Neural crest cell (in vitro differentiated cells): ENCODE results near the gene MAVS. TPM values are rescaled to one million over a fixed set of nuclear protein-coding genes. Genes with fewer than 3 reads are reported as not detected.
"Not testable (repeated sequence)": the region's sequence is repeated elsewhere in the genome, so short reads cannot be mapped to it uniquely, and the experiment has no call there.

Source experiments
- DNase-seq: peaks from one replicate; pipeline ENCODE4 v3.0.0; 2021; ENCODE audit warnings: low read depth, mixed read lengths, low spot score
- H3K27ac Mint-ChIP-seq: one replicate; pipeline ENCODE4 v1.8.0; 2021; ENCODE audit warnings: mild to moderate bottlenecking, mixed read lengths; ENCODE audit not compliant: unreplicated experiment
- H3K27me3 Mint-ChIP-seq: 2 replicates; pipeline ENCODE4 v1.8.0; 2021; ENCODE audit warnings: low read depth, mild to moderate bottlenecking, mixed read lengths
- H3K36me3 Mint-ChIP-seq: 2 replicates; pipeline ENCODE4 v1.8.0; 2021; ENCODE audit warnings: low read depth, mild to moderate bottlenecking, mixed read lengths
- H3K4me1 Mint-ChIP-seq: 2 replicates; pipeline ENCODE4 v1.8.0; 2021; ENCODE audit warnings: mixed read lengths
- H3K4me3 Mint-ChIP-seq: one replicate; pipeline ENCODE4 v1.8.0; 2021; ENCODE audit warnings: mild to moderate bottlenecking, mixed read lengths
- H3K9me3 Mint-ChIP-seq: 2 replicates; pipeline ENCODE4 v1.8.0; 2021; ENCODE audit warnings: mixed read lengths
- total RNA-seq: library from RNA; stranded (reverse); gene quantifications from 2 replicates; pipeline ENCODE4 v1.2.1, GENCODE V29; 2021
- TF ChIP-seq, protein P1 (sequence below): fragments of 200-600 bp; sonication (generic); conservative IDR thresholded peaks from 2 replicates; pipeline ENCODE4 v1.5.0; 2021; ENCODE audit warnings: antibody characterized with exemption, mild to moderate bottlenecking

MAVS gene
- total RNA-seq, 1 donor from 2014 or later, result 37.2 TPM

GRCh38 chr20:3828798-3829197, 17.8 kb upstream of the MAVS start:
- Mint-ChIP-seq H3K36me3 (peaks cover 3% of the 10 kb centered on the region), H3K27ac (no peak overlapping the region), H3K4me1 (peaks cover 5% of the 10 kb centered on the region), H3K9me3 (no peaks in the 10 kb centered on the region), H3K27me3 (no peaks in the 10 kb centered on the region), H3K4me3 (no peak overlapping the region)
- TF ChIP-seq, protein P1, sequence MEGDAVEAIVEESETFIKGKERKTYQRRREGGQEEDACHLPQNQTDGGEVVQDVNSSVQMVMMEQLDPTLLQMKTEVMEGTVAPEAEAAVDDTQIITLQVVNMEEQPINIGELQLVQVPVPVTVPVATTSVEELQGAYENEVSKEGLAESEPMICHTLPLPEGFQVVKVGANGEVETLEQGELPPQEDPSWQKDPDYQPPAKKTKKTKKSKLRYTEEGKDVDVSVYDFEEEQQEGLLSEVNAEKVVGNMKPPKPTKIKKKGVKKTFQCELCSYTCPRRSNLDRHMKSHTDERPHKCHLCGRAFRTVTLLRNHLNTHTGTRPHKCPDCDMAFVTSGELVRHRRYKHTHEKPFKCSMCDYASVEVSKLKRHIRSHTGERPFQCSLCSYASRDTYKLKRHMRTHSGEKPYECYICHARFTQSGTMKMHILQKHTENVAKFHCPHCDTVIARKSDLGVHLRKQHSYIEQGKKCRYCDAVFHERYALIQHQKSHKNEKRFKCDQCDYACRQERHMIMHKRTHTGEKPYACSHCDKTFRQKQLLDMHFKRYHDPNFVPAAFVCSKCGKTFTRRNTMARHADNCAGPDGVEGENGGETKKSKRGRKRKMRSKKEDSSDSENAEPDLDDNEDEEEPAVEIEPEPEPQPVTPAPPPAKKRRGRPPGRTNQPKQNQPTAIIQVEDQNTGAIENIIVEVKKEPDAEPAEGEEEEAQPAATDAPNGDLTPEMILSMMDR, result no peak
- no peak for DNase-seq

DNA sequence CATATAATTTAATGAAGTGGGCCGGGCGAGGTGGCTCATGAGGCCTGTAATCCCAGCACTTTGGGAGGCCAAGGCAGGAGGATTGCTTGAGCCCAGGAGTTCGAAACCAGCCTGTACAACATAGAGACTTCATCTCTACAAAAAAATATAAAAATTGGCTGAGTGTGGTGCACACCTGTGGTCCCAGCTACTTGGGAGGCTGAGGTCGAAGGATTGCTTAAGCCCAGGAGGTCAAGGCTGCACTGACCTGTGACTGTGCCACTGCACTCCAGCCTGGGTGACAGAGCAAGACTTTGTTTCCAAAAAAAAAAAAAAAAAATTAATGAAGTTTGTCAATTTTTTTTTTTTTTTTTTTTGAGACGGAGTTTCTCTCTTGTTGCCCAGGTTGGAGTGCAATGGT, 16.7 kb upstream of the MAVS start:
- H3K9me3 Mint-ChIP-seq, H3K36me3 Mint-ChIP-seq, H3K27me3 Mint-ChIP-seq, DNase-seq, H3K27ac Mint-ChIP-seq, H3K4me3 Mint-ChIP-seq, H3K4me1 Mint-ChIP-seq: not testable (repeated sequence)

GRCh38 chr20:3836132-3836531, 10.5 kb upstream of the MAVS start:
- H3K9me3 Mint-ChIP-seq, result no peaks in the 10 kb centered on the region
- no peaks in the 10 kb centered on the region for H3K4me1 Mint-ChIP-seq
- DNase-seq, result no peak
- TF ChIP-seq, protein P1, result no peak
- no peak overlapping the region for H3K4me3 Mint-ChIP-seq
- peaks cover 3% of the 10 kb centered on the region for H3K36me3 Mint-ChIP-seq
- no peak overlapping the region for H3K27ac Mint-ChIP-seq
- no peaks in the 10 kb centered on the region for H3K27me3 Mint-ChIP-seq

- peaks cover 4% of the 10 kb centered on the region for H3K4me1 Mint-ChIP-seq
- no peak overlapping the region for H3K4me3 Mint-ChIP-seq
- H3K27ac Mint-ChIP-seq, result no peak overlapping the region
- no peaks in the 10 kb centered on the region for H3K27me3 Mint-ChIP-seq
- TF ChIP-seq, protein P1, result no peak
- H3K9me3 Mint-ChIP-seq, result no peaks in the 10 kb centered on the region
- no peak for DNase-seq
- H3K36me3 Mint-ChIP-seq, result peaks cover 3% of the 10 kb centered on the region
Observed at GRCh38 chr20:3839328-3839727, 7.3 kb upstream of the MAVS start.

GRCh38 chr20:3840201-3840600, 6.4 kb upstream of the MAVS start:
- H3K4me3 Mint-ChIP-seq, H3K27ac Mint-ChIP-seq, H3K27me3 Mint-ChIP-seq, H3K9me3 Mint-ChIP-seq, H3K36me3 Mint-ChIP-seq, H3K4me1 Mint-ChIP-seq, DNase-seq: not testable (repeated sequence)

- no peak for DNase-seq
- Mint-ChIP-seq H3K27ac (peak overlapping the region; percentile 67), H3K36me3 (no peaks in the 10 kb centered on the region), H3K9me3 (no peaks in the 10 kb centered on the region), H3K27me3 (no peaks in the 10 kb centered on the region), H3K4me1 (peaks cover 11% of the 10 kb centered on the region), H3K4me3 (peak overlapping the region; percentile 59)
- TF ChIP-seq, protein P1, result no peak
Observed at GRCh38 chr20:3842348-3842930, 4.2 kb upstream of the MAVS start.

DNA sequence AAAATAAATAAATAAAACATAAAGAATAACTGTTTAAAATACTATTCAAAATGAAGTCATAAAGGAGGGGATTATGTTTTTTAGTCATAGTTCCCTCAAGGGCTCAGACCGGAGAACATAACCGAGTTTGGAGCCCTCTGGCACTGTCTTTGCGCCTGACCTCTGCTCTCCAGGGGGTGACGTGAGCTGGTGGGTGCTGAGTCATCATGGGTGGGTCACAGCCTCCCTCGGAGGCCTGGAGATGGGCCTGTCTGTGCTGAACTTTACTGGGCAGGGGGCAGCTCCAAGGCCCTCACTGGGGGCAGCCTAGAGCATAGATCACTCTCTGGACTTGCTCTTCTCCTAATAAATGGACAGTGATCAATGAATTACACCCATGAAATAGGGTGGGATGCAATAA, 3.1 kb upstream of the MAVS start:
- H3K4me1 Mint-ChIP-seq, result peaks cover 15% of the 10 kb centered on the region
- no peaks in the 10 kb centered on the region for H3K27me3 Mint-ChIP-seq
- no peak for DNase-seq
- peak overlapping the region; percentile 61 for H3K4me3 Mint-ChIP-seq
- peak overlapping the region; percentile 96 for H3K27ac Mint-ChIP-seq
- no peaks in the 10 kb centered on the region for H3K36me3 Mint-ChIP-seq
- H3K9me3 Mint-ChIP-seq, result no peaks in the 10 kb centered on the region
- TF ChIP-seq, protein P1, result no peak

GRCh38 chr20:3843990-3844619, 2.5 kb upstream of the MAVS start:
- not testable (repeated sequence) for H3K27me3 Mint-ChIP-seq, H3K27ac Mint-ChIP-seq, DNase-seq, H3K36me3 Mint-ChIP-seq, H3K9me3 Mint-ChIP-seq
- Mint-ChIP-seq H3K4me1 (peaks cover 21% of the 10 kb centered on the region), H3K4me3 (peak overlapping the region; percentile 19)
